Measurements from ENCODE around the gene STX16.
"Not testable (repeated sequence)": the region's sequence is repeated elsewhere in the genome, so short reads cannot be mapped to it uniquely, and the experiment has no call there.

Gene STX16

DNA sequence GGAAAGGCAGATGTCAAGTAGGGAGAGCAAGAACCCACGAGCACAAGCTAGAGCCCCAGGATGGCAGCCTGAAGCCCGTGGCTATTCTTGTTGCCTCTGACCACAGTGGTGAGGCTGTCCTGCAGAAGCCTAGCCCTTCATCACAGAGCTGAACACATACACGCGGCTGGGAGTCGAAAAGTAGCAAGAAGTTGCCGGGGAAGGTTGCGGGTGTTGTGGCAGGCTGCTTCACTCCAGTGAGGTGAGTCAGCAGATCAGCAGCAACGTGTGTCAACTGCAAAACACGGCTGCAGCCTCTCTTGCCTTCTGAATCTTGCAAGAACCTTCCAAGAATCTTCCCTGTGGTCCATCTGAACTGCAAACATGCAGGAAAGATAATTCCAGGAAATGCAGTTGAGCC, 10.6 kb upstream of the STX16 start:
- no peak for TF ChIP-seq TCF4 (CRISPR knock-in tag; IDR thresholded peaks at IDR 0.05; ENCODE audit: borderline replicate concordance)
- no peak for TF ChIP-seq ARNTL (CRISPR knock-in tag; IDR thresholded peaks at IDR 0.05; ENCODE audit: borderline replicate concordance, low read depth)
- no peak for TF ChIP-seq ZNF70 (CRISPR knock-in tag; IDR thresholded peaks at IDR 0.05)
- TF ChIP-seq SNAI2 (CRISPR knock-in tag; IDR thresholded peaks at IDR 0.05): no peak
- TF ChIP-seq OSR1 (CRISPR knock-in tag; IDR thresholded peaks at IDR 0.05): no peak
- TF ChIP-seq, protein P1, sequence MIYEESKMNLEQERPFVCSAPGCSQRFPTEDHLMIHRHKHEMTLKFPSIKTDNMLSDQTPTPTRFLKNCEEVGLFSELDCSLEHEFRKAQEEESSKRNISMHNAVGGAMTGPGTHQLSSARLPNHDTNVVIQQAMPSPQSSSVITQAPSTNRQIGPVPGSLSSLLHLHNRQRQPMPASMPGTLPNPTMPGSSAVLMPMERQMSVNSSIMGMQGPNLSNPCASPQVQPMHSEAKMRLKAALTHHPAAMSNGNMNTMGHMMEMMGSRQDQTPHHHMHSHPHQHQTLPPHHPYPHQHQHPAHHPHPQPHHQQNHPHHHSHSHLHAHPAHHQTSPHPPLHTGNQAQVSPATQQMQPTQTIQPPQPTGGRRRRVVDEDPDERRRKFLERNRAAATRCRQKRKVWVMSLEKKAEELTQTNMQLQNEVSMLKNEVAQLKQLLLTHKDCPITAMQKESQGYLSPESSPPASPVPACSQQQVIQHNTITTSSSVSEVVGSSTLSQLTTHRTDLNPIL (CRISPR knock-in tag; IDR thresholded peaks at IDR 0.05; ENCODE audit: low read depth): no peak
- no peak for TF ChIP-seq ZNF8 (CRISPR knock-in tag; IDR thresholded peaks at IDR 0.05)
- no peak for TF ChIP-seq ESRRG (CRISPR knock-in tag; IDR thresholded peaks at IDR 0.05)
- no peak for TF ChIP-seq BACH2 (CRISPR knock-in tag; IDR thresholded peaks at IDR 0.05; ENCODE audit: borderline replicate concordance)
- TF ChIP-seq, protein P2, sequence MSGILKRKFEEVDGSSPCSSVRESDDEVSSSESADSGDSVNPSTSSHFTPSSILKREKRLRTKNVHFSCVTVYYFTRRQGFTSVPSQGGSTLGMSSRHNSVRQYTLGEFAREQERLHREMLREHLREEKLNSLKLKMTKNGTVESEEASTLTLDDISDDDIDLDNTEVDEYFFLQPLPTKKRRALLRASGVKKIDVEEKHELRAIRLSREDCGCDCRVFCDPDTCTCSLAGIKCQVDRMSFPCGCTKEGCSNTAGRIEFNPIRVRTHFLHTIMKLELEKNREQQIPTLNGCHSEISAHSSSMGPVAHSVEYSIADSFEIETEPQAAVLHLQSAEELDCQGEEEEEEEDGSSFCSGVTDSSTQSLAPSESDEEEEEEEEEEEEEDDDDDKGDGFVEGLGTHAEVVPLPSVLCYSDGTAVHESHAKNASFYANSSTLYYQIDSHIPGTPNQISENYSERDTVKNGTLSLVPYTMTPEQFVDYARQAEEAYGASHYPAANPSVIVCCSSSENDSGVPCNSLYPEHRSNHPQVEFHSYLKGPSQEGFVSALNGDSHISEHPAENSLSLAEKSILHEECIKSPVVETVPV (CRISPR knock-in tag; IDR thresholded peaks at IDR 0.05): no peak
- no peak for TF ChIP-seq TOX (CRISPR knock-in tag; IDR thresholded peaks at IDR 0.05; ENCODE audit: borderline replicate concordance)
- TF ChIP-seq ISL1 (CRISPR knock-in tag; IDR thresholded peaks at IDR 0.05): no peak
- ATAC-seq: peak; percentile 19; the same call in 2 of the 3 replicates

DNA sequence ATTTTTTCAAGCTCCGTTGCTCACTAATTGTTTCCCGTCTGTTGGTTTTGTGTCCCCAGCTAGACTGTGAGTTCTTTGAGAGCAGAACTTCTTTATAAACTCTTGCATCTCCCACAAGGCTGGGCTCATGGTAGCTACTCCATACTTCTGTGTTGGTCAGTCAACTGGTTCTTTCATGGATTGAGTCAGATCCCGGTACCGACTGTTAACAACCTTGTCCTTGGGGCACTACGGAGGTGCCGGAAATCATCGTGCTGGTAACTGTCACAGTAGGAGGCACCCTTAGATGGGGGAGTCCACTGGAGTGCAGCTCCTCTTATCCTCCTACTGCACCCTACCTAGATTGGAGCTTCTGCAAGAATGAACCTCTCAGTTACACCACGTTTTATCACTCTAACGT, 8.6 kb upstream of the STX16 start:
- no peak for ATAC-seq

DNA sequence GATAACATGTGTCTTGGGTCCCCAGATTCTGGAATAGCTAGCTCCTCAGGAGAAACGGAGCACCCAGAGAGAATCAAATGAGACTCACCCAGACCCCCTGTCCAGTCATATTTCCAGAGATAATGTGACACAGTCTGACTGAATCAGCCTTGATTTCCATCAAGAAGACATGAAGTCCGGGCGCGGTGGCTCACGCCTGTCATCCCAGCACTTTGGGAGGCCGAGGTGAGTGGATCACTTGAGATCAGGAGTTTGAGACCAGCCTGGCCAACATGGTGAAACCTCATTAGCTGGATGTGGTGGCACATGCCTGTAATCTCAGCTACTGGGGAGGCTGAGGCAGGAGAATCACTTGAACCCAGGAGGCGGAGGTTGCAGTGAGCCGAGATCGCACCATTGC, 8.2 kb upstream of the STX16 start:
- ATAC-seq: not testable (repeated sequence)

More for the DNA sequence above, 8.6 kb upstream of the STX16 start:
- no peak for TF ChIP-seq ZFP3 (CRISPR knock-in tag; IDR thresholded peaks at IDR 0.05)

DNA sequence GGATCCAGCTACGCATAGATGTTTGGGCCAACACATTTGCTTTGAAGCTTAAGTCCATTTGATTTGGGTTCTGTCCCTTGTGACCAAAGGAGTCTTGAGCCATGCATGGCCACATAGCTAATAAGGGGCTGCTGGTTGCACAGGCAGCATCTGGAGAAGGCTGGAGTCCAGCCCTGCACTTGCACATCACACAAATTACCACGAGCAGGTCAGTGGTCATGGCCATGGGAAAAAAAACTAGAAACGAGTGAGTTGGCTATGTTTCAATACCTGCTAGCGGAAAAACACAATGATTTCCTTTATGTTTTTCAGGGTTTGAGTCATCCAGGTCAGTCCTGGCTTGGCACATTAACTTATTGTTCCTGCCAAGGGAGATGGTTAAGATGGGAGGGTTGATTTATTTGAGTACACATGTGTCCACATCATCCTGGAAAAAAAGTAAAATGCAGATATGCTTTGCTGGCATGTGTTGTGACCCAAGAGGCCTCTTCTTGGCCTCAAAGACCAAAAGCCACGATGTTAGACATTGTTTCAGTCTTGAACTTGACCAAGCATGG, 5.6 kb upstream of the STX16 start:
- TF ChIP-seq ISL1 (CRISPR knock-in tag; IDR thresholded peaks at IDR 0.05) (peak; percentile 58), ZFP3 (CRISPR knock-in tag; IDR thresholded peaks at IDR 0.05) (0 out of 2 replicates have a peak, but pooled peaks have one; percentile 56), ZNF8 (CRISPR knock-in tag; IDR thresholded peaks at IDR 0.05) (no peak)
- ATAC-seq: peak; percentile 61

DNA sequence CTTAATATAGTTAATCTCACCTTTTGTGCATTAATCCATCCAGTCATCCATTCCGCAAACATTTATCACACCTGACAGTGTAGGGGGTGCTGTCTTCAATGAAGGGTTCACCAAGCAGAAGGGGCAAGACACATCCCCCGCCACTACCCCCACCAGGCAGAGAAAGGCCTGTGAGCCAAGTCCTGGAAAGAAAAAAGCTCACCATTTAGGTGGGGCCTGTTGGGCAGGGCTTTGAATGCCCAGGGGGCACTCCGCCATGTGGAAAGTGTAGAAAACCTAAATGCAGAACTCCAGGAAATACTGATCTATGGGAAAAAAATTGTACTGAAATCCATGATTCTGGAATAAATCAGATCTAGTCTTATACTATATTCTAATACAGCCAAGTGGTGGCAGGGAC, 4.8 kb upstream of the STX16 start:
- ATAC-seq: no peak
- TF ChIP-seq ZFP3 (CRISPR knock-in tag; IDR thresholded peaks at IDR 0.05) (no peak), ZFP30 (CRISPR knock-in tag; IDR thresholded peaks at IDR 0.05) (no peak), GLIS3 (CRISPR knock-in tag; IDR thresholded peaks at IDR 0.05) (no peak), BACH2 (CRISPR knock-in tag; IDR thresholded peaks at IDR 0.05; ENCODE audit: borderline replicate concordance) (no peak), PPARA (CRISPR knock-in tag; IDR thresholded peaks at IDR 0.05; ENCODE audit: borderline replicate concordance) (no peak), OSR1 (CRISPR knock-in tag; IDR thresholded peaks at IDR 0.05) (no peak), SNAI2 (CRISPR knock-in tag; IDR thresholded peaks at IDR 0.05) (no peak), TOX (CRISPR knock-in tag; IDR thresholded peaks at IDR 0.05; ENCODE audit: borderline replicate concordance) (no peak), TCF4 (CRISPR knock-in tag; IDR thresholded peaks at IDR 0.05; ENCODE audit: borderline replicate concordance) (no peak)

DNA sequence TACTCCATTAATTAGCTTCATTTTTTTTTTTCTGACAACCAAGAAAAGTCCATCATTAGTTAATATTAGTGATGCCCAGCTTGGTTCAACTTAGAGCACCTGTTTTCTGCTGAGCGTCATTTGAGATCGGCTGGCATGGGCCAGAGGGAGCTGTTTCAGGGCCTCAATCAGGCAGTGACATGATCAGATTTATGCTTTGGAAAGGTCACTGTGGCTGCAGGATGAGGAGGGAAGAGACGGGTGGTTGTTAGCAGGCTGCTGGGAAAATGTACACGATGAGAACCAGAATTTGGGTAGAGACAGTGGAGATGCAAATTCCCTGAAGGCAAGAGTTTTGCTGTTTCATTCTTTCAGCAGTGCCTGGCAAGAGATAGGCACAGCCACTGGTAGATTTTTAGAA, 4.4 kb upstream of the STX16 start:
- TF ChIP-seq, protein P1 (CRISPR knock-in tag; IDR thresholded peaks at IDR 0.05; ENCODE audit: low read depth): no peak
- TF ChIP-seq ZFP3 (CRISPR knock-in tag; IDR thresholded peaks at IDR 0.05) (no peak), ARNTL (CRISPR knock-in tag; IDR thresholded peaks at IDR 0.05; ENCODE audit: borderline replicate concordance, low read depth) (no peak)
- ATAC-seq: no peak

DNA sequence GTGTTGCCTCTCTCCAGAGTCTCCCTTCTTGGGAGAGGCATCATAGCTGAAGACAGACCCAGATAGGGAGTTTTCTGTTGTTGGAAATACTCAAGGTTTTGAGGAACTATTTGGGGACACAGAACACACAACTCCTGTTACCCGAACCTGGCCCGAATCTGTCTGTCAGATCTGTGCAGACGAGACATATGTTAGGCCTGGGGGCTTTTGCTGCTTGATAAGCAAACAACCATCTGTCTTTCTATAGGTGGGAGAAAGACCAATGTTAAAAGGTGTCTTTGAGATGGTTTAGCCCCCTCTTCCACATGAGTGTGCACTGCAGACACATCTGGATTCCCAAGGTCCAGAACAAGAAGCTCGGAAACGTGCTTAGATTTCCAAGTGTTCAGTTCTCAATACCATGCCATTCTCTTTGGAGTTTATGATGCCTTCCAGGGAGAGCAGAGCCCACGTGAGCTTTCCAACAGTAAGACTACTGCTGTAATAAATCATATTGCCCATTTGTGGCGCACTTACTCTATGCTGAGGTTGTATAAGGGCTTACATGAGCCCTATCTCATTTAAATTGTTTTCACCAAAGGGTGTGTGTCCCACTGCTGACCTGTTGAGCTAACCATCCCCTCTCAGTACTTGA, 3.8 kb upstream of the STX16 start:
- TF ChIP-seq TOX (CRISPR knock-in tag; IDR thresholded peaks at IDR 0.05; ENCODE audit: borderline replicate concordance) (no peak), ESRRG (CRISPR knock-in tag; IDR thresholded peaks at IDR 0.05) (no peak), CSDC2 (CRISPR knock-in tag; IDR thresholded peaks at IDR 0.05) (no peak), ISL1 (CRISPR knock-in tag; IDR thresholded peaks at IDR 0.05) (no peak), ZFP30 (CRISPR knock-in tag; IDR thresholded peaks at IDR 0.05) (no peak)
- TF ChIP-seq, protein P1 (CRISPR knock-in tag; IDR thresholded peaks at IDR 0.05; ENCODE audit: low read depth): no peak
- TF ChIP-seq, protein P3, sequence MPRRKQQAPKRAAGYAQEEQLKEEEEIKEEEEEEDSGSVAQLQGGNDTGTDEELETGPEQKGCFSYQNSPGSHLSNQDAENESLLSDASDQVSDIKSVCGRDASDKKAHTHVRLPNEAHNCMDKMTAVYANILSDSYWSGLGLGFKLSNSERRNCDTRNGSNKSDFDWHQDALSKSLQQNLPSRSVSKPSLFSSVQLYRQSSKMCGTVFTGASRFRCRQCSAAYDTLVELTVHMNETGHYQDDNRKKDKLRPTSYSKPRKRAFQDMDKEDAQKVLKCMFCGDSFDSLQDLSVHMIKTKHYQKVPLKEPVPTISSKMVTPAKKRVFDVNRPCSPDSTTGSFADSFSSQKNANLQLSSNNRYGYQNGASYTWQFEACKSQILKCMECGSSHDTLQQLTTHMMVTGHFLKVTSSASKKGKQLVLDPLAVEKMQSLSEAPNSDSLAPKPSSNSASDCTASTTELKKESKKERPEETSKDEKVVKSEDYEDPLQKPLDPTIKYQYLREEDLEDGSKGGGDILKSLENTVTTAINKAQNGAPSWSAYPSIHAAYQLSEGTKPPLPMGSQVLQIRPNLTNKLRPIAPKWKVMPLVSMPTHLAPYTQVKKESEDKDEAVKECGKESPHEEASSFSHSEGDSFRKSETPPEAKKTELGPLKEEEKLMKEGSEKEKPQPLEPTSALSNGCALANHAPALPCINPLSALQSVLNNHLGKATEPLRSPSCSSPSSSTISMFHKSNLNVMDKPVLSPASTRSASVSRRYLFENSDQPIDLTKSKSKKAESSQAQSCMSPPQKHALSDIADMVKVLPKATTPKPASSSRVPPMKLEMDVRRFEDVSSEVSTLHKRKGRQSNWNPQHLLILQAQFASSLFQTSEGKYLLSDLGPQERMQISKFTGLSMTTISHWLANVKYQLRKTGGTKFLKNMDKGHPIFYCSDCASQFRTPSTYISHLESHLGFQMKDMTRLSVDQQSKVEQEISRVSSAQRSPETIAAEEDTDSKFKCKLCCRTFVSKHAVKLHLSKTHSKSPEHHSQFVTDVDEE (CRISPR knock-in tag; IDR thresholded peaks at IDR 0.05): no peak
- ATAC-seq: no peak

All from SK-N-SH treated with all-trans-retinoic acid at 6 μM for 48 hours (cell line).